Lung microvascular endothelial cell (primary cell): ENCODE results near the gene SEC62. TPM values are rescaled to one million over a fixed set of nuclear protein-coding genes. Genes with fewer than 3 reads are reported as not detected.
"Not testable (repeated sequence)": the region's sequence is repeated elsewhere in the genome, so short reads cannot be mapped to it uniquely, and the experiment has no call there.

Experiments used
- DNase-seq, 2 donors: peaks; one replicate each; pipeline versions ENCODE4 v3.0.0 to v3.0.0-alpha.2; 2010; ENCODE audit warnings: low read depth in 2 of 2
- total RNA-seq: library from RNA; depleted of rRNA; stranded (reverse); fragments of >200 nt; gene quantifications from 2 replicates; pipeline ENCODE4 v1.2.1, GENCODE V29; 2014

Gene SEC62
- total RNA-seq, 1 donor from 2014 or later = 33.9 TPM

DNA sequence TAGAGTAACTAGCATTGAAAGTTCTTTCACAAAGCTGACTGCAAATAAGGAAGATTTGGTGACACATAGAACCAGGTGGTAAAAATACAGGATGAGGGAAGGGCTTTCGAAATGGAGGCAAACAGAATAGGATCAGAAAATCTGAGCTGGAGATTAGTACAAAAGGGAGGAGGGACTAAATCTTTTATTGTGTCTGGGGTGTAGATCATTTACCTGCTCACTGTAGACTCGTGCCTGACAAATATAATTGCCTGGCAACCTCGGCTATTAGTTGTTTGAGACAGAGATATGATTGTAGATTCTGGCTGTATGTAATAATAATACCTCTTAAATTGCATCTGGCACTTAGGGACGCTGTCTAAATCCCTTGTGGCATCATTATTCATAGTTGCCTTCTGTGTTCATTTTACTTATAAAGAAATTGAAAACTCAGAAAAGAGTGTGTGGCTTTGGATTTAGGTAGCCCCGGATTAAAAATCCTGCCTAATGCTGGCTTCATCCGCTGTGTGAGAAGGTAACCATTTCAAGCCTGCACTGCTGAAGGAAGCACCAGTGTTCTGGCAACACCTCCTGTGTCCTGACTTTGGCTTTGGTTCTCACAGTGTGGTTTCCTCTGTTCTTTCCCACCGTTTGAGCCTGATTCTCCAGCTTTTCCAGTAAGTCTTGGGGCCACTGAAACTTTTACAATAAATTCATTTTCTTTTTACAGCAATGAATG is 46.2 kb downstream of the SEC62 start:
- DNase-seq = peak in 1 of 2 donors; percentile 9

DNA sequence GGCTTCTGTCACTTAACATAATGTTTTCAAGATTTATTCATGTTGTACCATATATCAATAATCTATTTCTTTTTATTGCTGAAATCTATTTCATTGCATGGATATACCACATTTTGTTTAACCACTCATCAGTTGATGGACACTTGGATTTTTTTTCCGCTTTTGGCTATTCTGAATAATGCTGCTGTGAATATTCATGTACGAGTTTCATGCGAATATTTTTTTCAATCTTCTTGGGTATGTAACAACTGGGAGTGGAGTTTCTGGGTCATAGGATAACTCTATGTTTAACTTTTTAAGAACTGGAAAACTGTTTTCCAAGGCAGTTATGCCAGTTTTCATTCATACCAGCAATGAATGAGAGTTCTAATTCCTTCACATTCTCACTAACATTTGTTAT is 49.5 kb downstream of the SEC62 start:
- DNase-seq = no peak

DNA sequence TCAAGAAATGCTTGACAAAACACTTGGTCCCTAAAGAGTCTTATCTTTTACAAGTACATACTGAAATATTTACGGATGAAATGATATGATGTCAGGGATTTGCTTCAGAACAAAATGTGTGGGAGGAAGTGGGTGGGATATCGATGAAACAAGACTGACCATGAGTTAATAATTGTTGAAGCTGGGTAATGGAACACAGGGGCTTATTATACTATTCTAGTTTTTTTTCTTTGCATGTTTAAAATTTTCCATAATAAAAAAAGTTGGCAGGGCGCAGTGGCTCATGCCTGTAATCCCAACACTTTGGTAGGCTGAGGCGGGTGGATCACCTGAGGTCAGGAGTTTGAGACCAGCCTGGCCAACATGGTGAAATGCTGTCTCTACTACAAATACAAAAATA is 52.7 kb downstream of the SEC62 start:
- DNase-seq = not testable (repeated sequence)

DNA sequence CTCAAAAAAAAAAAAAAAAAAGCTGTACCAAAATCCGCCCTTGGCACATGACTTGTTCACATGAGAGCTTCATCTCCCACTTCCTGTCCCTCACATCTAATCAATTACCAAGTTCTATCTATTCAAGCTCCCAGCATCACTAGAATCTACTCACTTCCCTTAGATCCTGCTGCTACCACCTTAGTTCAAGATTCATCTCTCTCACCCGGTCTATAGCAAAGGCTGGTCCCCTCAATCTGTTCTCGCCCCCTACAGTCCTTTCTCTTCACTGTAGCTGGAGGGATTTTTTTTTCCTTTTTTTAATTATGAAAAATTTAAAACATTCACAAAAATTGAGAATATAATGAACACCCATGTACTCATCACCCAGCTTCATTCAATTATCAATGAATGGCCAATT is 54.5 kb downstream of the SEC62 start:
- DNase-seq = peak in 1 of 2 donors; percentile 25

DNA sequence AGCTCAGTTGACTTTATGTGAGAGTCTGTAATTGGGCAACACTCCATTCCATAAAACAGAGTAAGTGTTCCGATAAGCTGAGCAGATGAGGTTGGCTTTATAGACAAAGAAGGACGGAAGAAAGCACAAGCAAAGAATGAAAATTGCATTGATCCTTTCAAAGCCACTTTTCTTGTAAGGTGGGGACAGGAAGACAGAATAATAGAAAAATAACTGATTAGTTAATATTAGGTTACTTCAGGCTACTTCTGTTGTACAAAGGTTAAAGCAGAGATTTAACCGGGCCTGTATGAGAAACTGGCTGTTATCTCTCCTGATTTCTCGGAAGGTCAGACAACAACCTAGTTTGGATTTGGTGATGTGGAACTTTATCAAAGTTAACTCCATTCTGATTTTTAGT is 55.7 kb downstream of the SEC62 start:
- DNase-seq = no peak

DNA sequence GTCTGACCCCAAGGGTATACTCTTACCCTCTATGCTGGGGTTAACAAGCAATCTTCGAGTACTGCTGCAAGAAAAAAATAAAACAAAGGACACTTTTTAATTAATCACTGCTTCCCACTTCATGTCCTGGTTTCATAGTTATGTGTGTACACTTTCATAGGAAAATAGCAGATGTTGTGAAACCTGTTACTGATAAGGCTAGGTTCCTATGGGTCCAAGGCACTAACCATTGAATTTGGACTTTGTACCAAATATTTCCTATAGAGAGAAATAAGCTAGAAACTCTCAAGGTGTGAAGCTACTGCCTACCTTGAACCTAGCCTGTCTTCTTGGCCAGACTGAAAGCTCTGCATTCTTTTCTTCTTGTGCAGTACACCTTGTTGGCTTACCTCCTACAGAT is 56.6 kb downstream of the SEC62 start:
- no peak for DNase-seq

DNA sequence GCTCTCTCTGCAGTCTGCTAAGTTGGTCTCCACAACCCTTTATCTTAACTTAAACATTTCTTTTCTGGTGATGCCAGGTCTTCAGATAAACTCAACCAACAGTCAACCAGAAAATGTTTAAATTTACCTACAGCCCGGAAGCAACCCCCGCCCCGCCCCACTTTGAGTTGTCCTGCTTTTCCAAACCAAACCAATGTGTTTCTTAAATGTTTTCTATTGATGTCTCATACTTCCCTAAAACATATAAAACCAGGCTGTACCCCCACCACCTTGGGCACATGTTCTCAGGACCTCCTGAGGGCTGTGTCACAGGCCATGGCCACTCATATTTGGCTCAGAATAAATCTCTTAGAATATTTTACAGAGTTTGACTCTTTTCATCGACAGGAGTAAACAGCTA is 58.0 kb downstream of the SEC62 start:
- no peak for DNase-seq

DNA sequence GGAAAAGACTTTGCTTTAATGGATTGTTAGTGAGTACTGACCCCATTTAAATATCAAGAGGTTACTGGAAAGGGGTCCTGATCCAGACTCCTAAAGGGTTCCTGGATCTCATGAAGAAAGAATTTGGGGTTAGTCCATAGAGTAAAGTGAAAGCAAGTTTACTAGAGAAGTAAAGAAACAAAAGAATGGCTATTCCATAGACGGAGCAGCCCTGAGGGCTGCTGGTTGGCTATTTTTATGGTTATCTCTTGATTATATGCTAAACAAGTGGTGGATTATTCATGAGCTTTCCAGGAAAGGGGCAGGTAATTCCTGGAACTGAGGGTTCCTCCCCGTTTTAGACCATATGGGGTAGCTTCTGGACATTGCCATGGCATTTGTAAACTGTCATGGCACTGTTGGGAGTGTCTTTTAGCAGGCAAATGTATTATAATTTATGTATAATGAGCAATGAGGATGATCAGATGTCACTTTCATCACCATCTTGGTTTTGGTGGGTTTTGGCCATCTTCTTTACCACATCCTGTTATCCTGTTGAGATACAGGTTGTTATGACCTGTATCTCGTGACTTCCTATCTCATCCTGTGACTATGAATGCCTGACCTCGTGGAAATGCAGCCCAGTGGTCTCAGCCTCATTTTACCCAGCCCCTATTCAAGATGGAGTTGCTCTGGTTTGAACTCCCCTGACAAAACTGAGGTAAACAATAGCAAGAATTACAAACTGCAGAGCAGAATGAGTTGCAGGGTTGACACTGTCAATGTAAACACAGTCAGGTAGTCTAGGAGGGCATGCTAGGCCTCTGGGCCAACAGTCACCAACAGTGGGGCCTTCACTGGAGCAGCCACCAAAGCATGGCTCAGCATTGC is 60.9 kb downstream of the SEC62 start:
- DNase-seq = no peak

DNA sequence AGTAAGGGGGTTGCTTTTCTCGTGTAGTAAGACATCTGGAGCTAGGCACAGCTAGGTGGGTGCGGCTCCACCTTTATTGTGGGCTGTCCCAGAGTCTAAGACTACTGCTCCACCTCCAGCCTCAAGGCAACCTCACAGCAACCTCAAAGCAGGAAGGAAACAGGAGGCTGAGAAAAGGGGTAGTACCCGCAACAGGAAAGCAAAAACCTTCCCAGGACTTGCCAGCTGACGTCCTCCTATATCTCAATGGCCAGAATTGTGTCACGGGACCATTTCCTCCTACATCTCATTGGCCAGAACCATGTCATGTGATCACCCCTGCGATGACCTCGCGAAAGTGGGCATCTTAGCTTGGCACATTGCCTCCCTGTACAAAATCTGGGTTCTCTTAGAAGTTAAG is 66.9 kb downstream of the SEC62 start:
- DNase-seq = no peak

DNA sequence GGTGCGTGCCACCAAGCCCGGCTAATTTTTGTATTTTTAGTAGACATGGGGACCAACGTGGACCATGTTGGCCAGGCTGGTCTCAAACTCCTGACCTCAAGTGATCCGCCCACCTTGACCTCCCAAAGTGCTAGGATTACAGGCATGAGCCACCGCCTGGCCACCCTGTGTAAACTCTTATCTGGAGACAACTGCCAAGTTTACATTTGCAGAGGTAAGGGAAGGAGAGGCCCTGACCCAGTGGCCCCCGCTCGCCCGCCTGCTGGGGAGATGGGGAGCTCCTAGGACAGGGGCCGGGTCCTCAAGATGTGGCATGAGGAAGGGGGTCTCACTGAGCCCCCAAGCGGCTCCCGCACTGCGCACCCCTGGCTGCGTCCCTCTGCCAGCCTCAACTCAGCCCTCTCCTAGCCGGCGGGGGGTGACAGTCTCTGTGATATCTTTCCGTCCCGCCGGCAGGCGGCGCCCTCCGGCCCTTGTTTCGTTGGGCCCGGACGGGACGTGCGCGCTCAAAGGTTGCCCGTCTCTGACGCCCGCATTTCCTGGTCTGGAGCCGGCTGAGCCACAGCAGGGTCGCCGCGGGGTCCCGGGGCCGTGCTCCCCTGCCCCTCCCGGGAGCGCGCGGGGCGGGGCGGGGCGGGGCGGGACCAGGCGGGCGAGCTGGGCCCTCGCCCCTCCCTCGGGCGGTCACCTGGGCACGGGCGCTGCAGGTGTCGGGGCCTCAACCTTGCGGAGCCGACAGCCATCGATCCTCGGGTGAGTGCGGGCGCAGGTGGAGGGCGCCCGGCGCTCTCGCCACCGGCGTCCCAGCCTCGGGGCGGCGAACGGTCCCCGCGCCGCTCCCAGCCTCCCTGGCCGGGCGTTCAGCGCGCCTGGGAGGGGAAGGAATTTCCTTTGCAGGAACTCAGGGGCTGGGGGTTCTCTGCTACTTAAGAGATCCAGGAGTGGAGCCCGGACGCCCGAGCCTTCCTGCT is 71.1 kb downstream of the SEC62 start, which contains the start of gene GPR160:
Gene GPR160, plus strand, starts transcription at position 533 of the 971 bp plus-strand sequence. CDS start 45,978 bp downstream, outside the sequence.
- peak; percentile 53 to 61 for DNase-seq

DNA sequence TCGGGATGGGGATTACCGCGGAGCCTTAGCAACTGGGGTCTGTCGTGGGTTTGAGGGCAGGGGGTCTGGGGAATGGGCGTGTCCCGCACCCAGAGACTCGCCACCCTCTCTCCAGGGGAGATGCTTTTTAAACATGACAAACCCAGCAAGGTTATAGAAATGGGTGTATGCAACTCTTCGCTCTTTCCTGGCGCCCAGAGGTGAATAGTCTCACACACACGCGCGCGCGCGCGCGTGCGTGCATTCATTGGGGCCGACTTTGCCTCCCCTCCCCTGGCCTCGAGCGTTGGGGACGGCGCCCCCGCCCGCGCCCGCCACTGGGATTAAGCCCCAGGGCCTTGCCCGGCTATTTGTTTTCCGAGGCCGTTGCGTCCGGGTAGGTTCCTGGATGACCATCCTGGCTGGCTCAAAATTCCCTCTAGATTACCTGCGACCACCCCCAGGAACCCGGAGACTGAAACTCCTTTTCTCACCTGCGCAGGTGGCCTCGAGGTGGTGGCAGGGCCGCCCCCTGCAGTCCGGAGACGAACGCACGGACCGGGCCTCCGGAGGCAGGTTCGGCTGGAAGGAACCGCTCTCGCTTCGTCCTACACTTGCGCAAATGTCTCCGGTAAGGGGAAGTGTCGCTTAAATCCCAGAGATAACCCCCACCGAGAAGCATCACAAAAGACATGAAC is 72.0 kb downstream of the SEC62 start:
- no peak for DNase-seq

DNA sequence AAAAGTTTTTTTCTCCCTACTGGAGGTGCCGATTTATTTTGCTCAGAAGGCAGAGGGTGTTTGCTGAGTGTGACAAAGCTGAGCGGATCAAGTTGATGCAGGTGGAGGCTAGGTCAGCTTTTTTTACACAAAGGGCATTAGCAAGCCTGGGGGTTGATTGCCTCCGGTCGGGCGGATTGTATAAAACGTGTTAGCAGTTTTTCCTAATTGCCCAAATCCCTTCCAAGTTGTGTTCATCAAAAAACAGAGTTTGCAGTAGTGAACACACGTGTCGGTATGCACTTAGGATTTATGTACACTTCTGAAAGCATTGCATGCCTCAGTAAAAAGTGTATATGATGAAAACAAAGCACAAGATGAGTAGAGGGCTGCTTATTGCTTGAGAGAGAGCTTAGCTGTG is 73.8 kb downstream of the SEC62 start:
- DNase-seq = no peak

DNA sequence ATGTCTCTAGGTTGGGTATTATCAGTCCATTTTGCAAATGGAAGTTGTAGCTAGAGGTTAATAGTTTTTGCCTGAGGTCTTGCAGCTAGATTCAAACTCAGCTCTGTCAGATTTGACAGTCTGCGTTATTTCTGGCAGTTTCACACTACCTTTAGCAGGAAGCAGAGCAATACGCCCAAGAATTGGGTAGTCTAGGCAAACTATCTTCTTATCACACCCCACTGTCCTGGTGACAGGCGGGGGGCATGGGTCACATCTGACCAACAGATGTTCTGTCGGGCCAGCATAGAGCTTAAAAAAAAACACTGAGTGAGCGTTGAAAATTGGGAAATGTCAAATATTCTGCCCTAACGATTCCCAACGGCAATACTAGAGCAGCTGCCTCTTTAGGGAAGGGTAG is 76.9 kb downstream of the SEC62 start:
- no peak for DNase-seq

DNA sequence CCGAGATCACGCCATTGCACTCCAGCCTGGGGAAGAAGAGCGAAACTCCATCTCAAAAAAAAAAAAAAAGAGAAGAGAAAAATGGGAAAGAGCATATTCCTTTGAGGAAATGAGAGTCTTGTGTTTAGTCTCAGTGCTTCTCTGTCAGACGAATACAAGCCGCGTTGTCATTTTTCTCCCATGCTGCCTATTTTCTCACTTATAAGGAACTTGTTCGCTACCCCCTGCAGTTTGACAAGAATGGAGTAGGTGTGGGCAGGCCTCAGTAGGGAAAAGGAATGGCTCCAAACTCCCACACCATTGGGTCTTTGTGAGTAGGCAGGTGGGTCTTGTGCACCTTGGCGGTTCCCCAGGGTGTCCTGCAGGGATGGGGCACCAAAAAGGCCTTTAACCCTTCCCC is 77.7 kb downstream of the SEC62 start:
- no peak for DNase-seq

DNA sequence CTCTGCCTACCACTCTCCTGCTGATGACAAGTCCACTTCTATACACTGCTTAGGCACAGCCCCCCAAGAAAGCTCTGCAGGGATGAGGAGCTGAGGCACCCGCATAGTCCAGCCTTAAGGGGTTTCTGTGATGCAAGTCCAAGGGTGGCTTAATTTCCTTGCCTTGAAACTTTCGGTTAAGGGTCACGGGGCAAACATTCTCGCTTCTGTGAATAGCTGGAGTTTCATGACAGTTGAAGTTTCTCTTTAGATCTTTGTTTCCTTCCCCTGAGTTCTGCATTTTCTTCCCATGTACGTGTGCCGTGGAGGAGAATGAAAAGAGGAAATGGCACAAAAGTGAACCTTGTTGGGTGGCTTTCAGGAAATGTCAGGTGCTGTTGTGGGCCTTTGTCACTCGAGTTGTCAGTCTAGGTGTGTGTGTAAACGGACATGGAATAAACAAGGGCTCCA is 78.2 kb downstream of the SEC62 start:
- no peak for DNase-seq

DNA sequence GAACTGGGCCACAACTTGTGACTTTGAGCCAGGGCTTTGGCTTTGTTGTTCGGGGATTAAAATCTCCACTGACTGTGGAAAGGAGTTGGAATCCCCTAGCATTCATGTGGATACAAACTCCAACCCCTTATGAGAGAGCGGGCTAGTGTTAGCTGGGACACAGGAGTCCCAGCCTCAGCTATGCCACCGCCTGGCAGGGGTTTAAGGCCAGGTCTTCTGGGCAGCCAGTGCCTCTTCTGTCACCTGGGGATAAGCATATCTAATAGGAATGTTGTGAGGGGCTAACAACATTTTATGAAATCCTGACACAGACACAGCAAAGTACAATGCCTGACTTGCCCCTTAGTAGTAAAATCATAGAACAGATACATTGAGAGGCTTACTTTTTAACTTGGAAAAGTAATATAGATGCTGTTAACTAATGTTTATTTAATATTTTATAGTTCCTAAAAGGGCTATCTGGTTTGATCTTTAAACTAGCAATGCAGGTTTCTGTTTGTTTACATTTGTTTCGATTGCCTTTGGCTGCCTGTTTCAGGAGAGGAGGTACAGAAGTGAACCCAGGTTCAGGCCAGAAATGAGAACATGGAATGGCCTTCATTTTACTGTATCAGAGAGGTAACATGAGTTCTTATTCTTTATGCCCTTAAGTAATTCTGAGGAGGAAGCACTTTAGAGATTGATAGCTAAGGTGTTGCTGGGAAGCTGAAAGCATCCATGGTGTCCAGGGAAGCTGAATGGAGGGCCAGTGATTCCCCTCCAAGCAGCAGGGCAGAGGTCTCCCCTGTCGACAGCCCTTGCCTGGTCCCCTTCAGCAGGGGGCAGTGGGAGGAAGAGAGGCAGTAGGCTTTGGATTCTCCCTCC is 79.9 kb downstream of the SEC62 start:
- no peak for DNase-seq

DNA sequence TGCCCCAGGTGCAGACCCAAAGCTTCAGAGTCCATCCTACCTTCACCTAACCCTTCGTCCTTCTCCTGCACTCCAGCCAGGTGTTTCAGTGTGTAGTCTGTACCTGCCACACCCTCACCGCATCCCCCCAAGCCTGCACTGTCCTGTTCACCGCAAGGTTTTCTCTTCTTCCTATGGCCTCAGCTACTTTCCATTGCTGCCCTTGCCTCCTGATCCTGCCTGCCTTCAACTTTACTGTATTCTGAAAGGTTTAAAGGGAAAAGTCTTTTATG is 80.5 kb downstream of the SEC62 start:
- DNase-seq = no peak
